Measurements from ENCODE around the gene ZMAT5. TPM values are rescaled to one million over a fixed set of nuclear protein-coding genes. Genes with fewer than 3 reads are reported as not detected.

ZMAT5 gene
- total RNA-seq, 1 donor from 2014 or later = 20.2 TPM

DNA sequence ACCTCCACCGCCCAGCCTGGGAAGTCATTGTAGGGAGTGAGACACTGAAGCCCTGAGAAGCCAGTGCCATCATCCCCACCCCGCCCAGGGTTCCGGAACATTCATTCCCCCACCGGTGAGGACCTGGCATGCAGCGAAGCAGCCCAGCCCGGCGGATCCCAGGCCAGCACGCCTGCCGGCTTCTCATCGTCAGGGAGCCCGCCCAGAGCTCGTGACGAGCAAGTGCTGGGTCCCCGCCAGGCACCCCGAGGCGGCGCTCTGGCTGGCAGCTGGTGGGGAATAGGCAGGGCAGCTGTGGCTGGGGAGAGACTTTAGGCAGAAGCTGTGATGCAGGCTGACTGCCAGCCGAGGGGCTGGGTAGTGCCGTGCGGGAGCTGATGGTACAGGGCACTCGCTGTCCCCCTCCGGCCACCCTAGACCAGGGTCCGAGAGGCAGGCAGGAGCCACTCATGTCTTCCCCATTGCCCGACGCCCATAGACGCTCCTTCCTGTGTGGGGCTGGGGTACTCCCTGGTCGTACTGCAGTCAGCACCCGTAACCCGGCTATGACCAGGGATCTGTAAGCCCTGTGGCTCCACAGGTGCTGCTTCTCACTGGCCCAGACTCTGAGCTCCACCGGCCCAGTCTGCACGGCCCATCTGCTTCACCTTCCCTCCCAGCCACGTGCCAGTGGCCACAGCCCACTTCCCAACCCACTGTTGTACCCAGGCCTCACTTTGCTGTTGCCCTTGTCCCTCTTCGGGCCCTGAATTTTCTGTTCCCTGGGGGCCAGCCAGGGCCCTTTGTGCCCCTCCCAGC lies 71.5 kb downstream of the ZMAT5 start:
- Mint-ChIP-seq H3K9me3 (ENCODE audit: unreplicated experiment) (no peaks in the 10 kb centered on the region), H3K4me1 (ENCODE audit: unreplicated experiment) (peaks cover 2% of the 10 kb centered on the region)

DNA sequence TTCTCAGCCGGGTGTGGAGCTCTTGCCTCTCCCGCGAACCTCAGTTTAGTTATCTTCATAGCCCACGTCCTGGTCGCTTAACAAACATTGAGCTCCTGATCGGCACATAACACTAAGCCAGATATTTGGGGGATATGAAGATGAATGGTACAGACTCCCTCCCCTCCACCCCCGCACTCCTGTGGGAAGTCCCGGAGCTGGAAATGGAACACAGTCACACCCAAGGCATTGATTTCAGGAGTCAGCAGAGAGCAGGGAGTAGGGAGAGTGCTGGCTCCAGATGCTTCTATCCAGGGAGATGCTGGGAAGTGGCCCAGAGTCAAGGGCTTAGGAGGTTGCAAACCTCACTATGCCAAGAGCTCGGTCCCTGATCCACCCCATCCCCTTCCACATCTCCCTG lies 73.1 kb downstream of the ZMAT5 start:
- no peak for DNase-seq (ENCODE audit: low spot score)
- TF ChIP-seq, protein P1, sequence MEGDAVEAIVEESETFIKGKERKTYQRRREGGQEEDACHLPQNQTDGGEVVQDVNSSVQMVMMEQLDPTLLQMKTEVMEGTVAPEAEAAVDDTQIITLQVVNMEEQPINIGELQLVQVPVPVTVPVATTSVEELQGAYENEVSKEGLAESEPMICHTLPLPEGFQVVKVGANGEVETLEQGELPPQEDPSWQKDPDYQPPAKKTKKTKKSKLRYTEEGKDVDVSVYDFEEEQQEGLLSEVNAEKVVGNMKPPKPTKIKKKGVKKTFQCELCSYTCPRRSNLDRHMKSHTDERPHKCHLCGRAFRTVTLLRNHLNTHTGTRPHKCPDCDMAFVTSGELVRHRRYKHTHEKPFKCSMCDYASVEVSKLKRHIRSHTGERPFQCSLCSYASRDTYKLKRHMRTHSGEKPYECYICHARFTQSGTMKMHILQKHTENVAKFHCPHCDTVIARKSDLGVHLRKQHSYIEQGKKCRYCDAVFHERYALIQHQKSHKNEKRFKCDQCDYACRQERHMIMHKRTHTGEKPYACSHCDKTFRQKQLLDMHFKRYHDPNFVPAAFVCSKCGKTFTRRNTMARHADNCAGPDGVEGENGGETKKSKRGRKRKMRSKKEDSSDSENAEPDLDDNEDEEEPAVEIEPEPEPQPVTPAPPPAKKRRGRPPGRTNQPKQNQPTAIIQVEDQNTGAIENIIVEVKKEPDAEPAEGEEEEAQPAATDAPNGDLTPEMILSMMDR (IDR thresholded peaks at IDR 0.05; ENCODE audit: unreplicated experiment) = no peak
- Mint-ChIP-seq H3K4me1 (ENCODE audit: unreplicated experiment) (peaks cover 12% of the 10 kb centered on the region), H3K36me3 (ENCODE audit: low read depth, unreplicated experiment) (peaks cover 4% of the 10 kb centered on the region), H3K9me3 (ENCODE audit: unreplicated experiment) (no peaks in the 10 kb centered on the region), H3K4me3 (ENCODE audit: unreplicated experiment) (no peak overlapping the region), H3K27me3 (ENCODE audit: unreplicated experiment) (peaks cover 3% of the 10 kb centered on the region), H3K27ac (ENCODE audit: unreplicated experiment) (no peak overlapping the region)

More for the DNA sequence above, 71.5 kb downstream of the ZMAT5 start:
- no peak overlapping the region for H3K27ac Mint-ChIP-seq (ENCODE audit: unreplicated experiment)
- H3K36me3 Mint-ChIP-seq (ENCODE audit: low read depth, unreplicated experiment) = no peaks in the 10 kb centered on the region
- peak overlapping the region; percentile 21 for H3K4me3 Mint-ChIP-seq (ENCODE audit: unreplicated experiment)
- no peak for DNase-seq (ENCODE audit: low spot score)
- H3K27me3 Mint-ChIP-seq (ENCODE audit: unreplicated experiment) = peaks cover 3% of the 10 kb centered on the region
- TF ChIP-seq, protein P1 (IDR thresholded peaks at IDR 0.05; ENCODE audit: unreplicated experiment) = no peak

DNA sequence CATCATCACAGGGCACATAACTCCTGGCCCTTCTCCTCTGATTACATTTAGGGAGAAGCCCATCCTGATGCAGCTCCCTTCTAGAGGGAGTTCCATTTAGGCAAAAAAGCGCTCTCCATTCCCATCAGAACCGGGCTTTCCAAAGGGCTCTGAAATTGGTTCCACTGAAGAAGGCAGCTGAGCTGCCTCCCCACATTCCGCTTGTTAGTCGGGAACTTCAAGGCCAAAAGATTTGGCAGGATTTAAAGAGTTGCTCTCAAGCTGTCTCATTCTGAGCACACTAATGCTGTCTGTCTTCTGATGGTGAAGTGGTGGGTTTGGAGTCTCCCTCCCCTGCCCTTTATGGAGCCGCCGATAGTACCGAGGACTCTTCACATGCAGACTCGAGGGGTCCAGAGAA lies 73.6 kb downstream of the ZMAT5 start:
- H3K9me3 Mint-ChIP-seq (ENCODE audit: unreplicated experiment) = no peaks in the 10 kb centered on the region
- peaks cover 3% of the 10 kb centered on the region for H3K27me3 Mint-ChIP-seq (ENCODE audit: unreplicated experiment)
- peaks cover 4% of the 10 kb centered on the region for H3K36me3 Mint-ChIP-seq (ENCODE audit: low read depth, unreplicated experiment)
- peak overlapping the region; percentile 6 for H3K4me3 Mint-ChIP-seq (ENCODE audit: unreplicated experiment)
- H3K27ac Mint-ChIP-seq (ENCODE audit: unreplicated experiment) = no peak overlapping the region
- TF ChIP-seq, protein P1 (IDR thresholded peaks at IDR 0.05; ENCODE audit: unreplicated experiment) = no peak
- DNase-seq (ENCODE audit: low spot score) = no peak
- peaks cover 12% of the 10 kb centered on the region for H3K4me1 Mint-ChIP-seq (ENCODE audit: unreplicated experiment)

DNA sequence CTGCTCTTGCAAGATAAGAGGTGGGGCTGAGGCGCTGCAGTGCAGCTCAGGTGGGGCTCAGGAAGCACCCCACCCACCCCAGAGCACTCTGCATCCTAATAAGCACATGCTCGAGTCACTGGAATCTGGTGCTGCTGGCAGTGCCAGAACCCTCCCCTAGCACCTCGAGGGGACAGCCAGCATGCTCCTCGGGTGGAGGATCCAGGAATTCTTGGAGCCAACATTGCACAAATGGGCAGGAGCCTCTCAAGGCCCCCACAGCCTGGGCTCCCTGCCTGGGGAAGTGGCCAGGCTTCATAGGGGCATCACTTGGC lies 74.5 kb downstream of the ZMAT5 start:
- H3K4me3 Mint-ChIP-seq (ENCODE audit: unreplicated experiment) = no peak overlapping the region
- no peak for DNase-seq (ENCODE audit: low spot score)
- H3K27me3 Mint-ChIP-seq (ENCODE audit: unreplicated experiment) = peaks cover 3% of the 10 kb centered on the region
- TF ChIP-seq, protein P1 (IDR thresholded peaks at IDR 0.05; ENCODE audit: unreplicated experiment) = no peak
- no peak overlapping the region for H3K27ac Mint-ChIP-seq (ENCODE audit: unreplicated experiment)
- H3K36me3 Mint-ChIP-seq (ENCODE audit: low read depth, unreplicated experiment) = peaks cover 4% of the 10 kb centered on the region
- H3K9me3 Mint-ChIP-seq (ENCODE audit: unreplicated experiment) = no peaks in the 10 kb centered on the region
- H3K4me1 Mint-ChIP-seq (ENCODE audit: unreplicated experiment) = peaks cover 12% of the 10 kb centered on the region

DNA sequence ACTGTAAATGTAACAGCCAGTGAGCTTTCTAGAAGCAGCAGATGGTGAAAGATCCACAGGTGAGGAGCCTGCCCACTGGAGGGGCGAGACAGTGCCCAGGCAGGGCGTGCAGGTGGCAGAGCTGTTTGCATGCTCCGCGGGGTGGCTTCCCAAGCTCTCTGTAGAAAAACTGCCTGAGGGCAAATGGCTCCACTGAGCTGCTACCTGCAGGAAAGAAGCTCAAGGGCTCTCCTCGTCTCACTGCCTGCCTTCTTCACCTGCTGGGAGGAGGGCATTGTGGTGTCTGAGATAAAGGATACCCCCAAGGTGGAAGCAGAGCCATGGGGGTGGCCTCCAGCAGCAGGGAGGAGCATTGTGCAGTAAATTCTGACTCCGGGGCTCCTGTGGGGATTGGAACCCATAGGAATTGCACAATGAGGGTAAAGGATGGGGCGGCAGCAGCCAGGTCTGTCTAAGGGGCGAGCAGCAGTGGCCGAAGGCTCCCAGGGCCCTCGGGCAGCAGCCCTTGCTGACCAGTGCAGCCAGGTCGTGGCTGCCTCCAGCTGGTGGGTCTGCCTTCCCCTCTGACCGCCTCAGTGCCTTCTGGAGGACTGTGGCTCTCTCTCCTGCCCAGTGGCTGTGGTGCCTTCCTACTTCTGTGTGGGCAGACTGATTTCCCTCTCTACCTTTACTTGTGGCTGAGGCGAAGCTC lies 75.0 kb downstream of the ZMAT5 start:
- TF ChIP-seq, protein P1 (IDR thresholded peaks at IDR 0.05; ENCODE audit: unreplicated experiment) = no peak
- peaks cover 3% of the 10 kb centered on the region for H3K27me3 Mint-ChIP-seq (ENCODE audit: unreplicated experiment)
- H3K4me1 Mint-ChIP-seq (ENCODE audit: unreplicated experiment) = peaks cover 12% of the 10 kb centered on the region
- no peak overlapping the region for H3K4me3 Mint-ChIP-seq (ENCODE audit: unreplicated experiment)
- H3K27ac Mint-ChIP-seq (ENCODE audit: unreplicated experiment) = no peak overlapping the region
- no peaks in the 10 kb centered on the region for H3K9me3 Mint-ChIP-seq (ENCODE audit: unreplicated experiment)
- H3K36me3 Mint-ChIP-seq (ENCODE audit: low read depth, unreplicated experiment) = peaks cover 8% of the 10 kb centered on the region
- no peak for DNase-seq (ENCODE audit: low spot score)

Measured in endothelial cell (in vitro differentiated cells).